Measurements from ENCODE around the gene PWWP2B.

- TF ChIP-seq CTCF (IDR thresholded peaks at IDR 0.05; ENCODE audit: low read depth, low read length) (no peak), EZH2phosphoT487 (IDR thresholded peaks at IDR 0.05; ENCODE audit: low read depth) (no peak)
Measured at GRCh38 chr10:132395704-132396493, 1.1 kb upstream of the PWWP2B start.
